H1 (cell line): ENCODE results near the gene SSH2. TPM values are rescaled to one million over a fixed set of nuclear protein-coding genes. Genes with fewer than 3 reads are reported as not detected.

ENCODE experiments used
- CHD7 ChIP-seq: fragments of 300-600 bp; sonication (generic); IDR thresholded peaks from 2 replicates; pipeline ENCODE4 v1.7.1; 2012; ENCODE audit warnings: low read length, moderate library complexity, mild to moderate bottlenecking, inconsistent platforms; ENCODE audit not compliant: insufficient replicate concordance
- CTBP2 ChIP-seq: IDR thresholded peaks from 2 replicates; pipeline ENCODE4 v1.7.0; 2011; ENCODE audit warnings: borderline replicate concordance, mild to moderate bottlenecking, moderate library complexity, mixed read lengths, low read length; ENCODE audit not compliant: insufficient read depth, insufficient read length
- FOSL1 ChIP-seq: IDR thresholded peaks from 2 replicates; pipeline ENCODE4 v1.6.1; 2011; ENCODE audit warnings: mild to moderate bottlenecking, low read depth, low read length, moderate library complexity; ENCODE audit not compliant: insufficient read depth
- GABPA ChIP-seq: IDR thresholded peaks from 2 replicates; pipeline ENCODE4 v1.6.1; 2011; ENCODE audit warnings: mild to moderate bottlenecking, low read length, moderate library complexity, borderline replicate concordance; ENCODE audit not compliant: insufficient read depth
- GTF2F1 ChIP-seq: IDR thresholded peaks from 2 replicates; pipeline ENCODE4 v1.6.1; 2012; ENCODE audit warnings: low read depth, low read length, improper control_type of control experiment, borderline replicate concordance
- RNF2 ChIP-seq: fragments of 200-900, 300-1000 bp; sonication (generic); IDR thresholded peaks from 2 replicates; pipeline ENCODE4 v1.7.1; 2016; ENCODE audit warnings: borderline replicate concordance, low read depth, mild to moderate bottlenecking, antibody characterized with exemption, low read length; ENCODE audit not compliant: poor library complexity, severe bottlenecking; ENCODE audit errors: missing control alignments
- SP1 ChIP-seq: IDR thresholded peaks from 2 replicates; pipeline ENCODE4 v1.6.1; 2011; ENCODE audit warnings: low read depth, low read length
- TBP ChIP-seq: IDR thresholded peaks from 2 replicates; pipeline ENCODE4 v1.6.1; 2011; ENCODE audit warnings: low read depth, low read length, improper control_type of control experiment
- YY1 ChIP-seq: IDR thresholded peaks from 2 replicates; pipeline ENCODE4 v1.6.1; 2011; ENCODE audit warnings: low read depth, mild to moderate bottlenecking, low read length
- polyA plus RNA-seq, 7 experiments: library from polyadenylated mRNA; depleted of rRNA in 3 of 7; stranded (reverse) in 5 of 7; unstranded in 2 of 7; fragments of >200 nt in 5 of 7; fragments of 200-250 nt in 2 of 7; gene quantifications; 1 replicate in 5 of 7; 2 replicates in 1 of 7; 4 replicates in 1 of 7; pipeline versions ENCODE4 v1.2.1 to v1.2.3, GENCODE V29; 2011 to 2013; ENCODE audit warnings: missing spikeins in 2 of 7, mixed read lengths in 2 of 7
- total RNA-seq: library from RNA; stranded (reverse); fragmentation: NEBNext Ultra II Directional; extraction: Animal tissue kit (Norgen Biotek cat#: 25700); gene quantifications from 2 replicates; pipeline ENCODE4 v1.2.1, GENCODE V29; 2021

Gene SSH2
- total and polyA plus RNA-seq, 2 of the 8 experiments (the other 6 are each of a cell fraction or from before 2014, with no cell fraction given), result 5.2 to 15.9 TPM

GRCh38 chr17:29677824-29678223, 252.2 kb downstream of the SSH2 start (continued):
- no peak for TF ChIP-seq CHD7
- TF ChIP-seq FOSL1, result no peak
- TF ChIP-seq YY1, result no peak
- TF ChIP-seq GABPA, result no peak
- TF ChIP-seq GTF2F1, result no peak
- no peak for TF ChIP-seq SP1
- no peak for TF ChIP-seq RNF2
- no peak for TF ChIP-seq TBP
- no peak for TF ChIP-seq CTBP2
